Nephron (organoid): ENCODE measurements around the gene RNU2-63P.

Experiments
- H3K27ac Mint-ChIP-seq, 3 experiments: 2 replicates each; pipeline ENCODE4 v1.8.0; 2020; ENCODE audit warnings: mixed read lengths in 3 of 3, mild to moderate bottlenecking in 2 of 3, moderate library complexity in 1 of 3
- H3K27me3 Mint-ChIP-seq: 2 replicates; pipeline ENCODE4 v1.8.0; 2021; ENCODE audit warnings: low read depth, mild to moderate bottlenecking, moderate library complexity, mixed read lengths
- H3K36me3 Mint-ChIP-seq: 2 replicates; pipeline ENCODE4 v1.8.0; 2020; ENCODE audit warnings: low read depth, mixed read lengths
- H3K4me1 Mint-ChIP-seq: 2 replicates; pipeline ENCODE4 v1.8.0; 2020; ENCODE audit warnings: mixed read lengths
- H3K4me3 Mint-ChIP-seq, 3 experiments: 2 replicates each; pipeline ENCODE4 v1.8.0; 2020; ENCODE audit warnings: mild to moderate bottlenecking in 3 of 3, mixed read lengths in 3 of 3, moderate library complexity in 2 of 3
- H3K9me3 Mint-ChIP-seq: 2 replicates; pipeline ENCODE4 v1.8.0; 2020; ENCODE audit warnings: mixed read lengths
- CTCF ChIP-seq, 3 experiments: fragments of 200-600 bp; sonication (generic); IDR thresholded peaks; one replicate each; pipeline ENCODE4 v1.5.0; 2021; ENCODE audit warnings: antibody characterized with exemption in 3 of 3; ENCODE audit not compliant: unreplicated experiment in 3 of 3

Gene RNU2-63P

GRCh38 chr2:88057437-88057844 is 41.1 kb upstream of the RNU2-63P start:
- H3K4me1 Mint-ChIP-seq, result peaks cover 51% of the 10 kb centered on the region
- no peaks in the 10 kb centered on the region for H3K27me3 Mint-ChIP-seq
- peak overlapping the region; percentile 92 to 96 (median 92) for H3K4me3 Mint-ChIP-seq
- TF ChIP-seq CTCF (IDR thresholded peaks at IDR 0.05; ENCODE audit: unreplicated experiment in 3 of 3), result no peak
- no peaks in the 10 kb centered on the region for H3K9me3 Mint-ChIP-seq
- H3K36me3 Mint-ChIP-seq, result peaks cover 15% of the 10 kb centered on the region
- peak overlapping the region; percentile 98 to 99 (median 99) for H3K27ac Mint-ChIP-seq

- Mint-ChIP-seq H3K27me3 (no peaks in the 10 kb centered on the region), H3K27ac (peak within 1 kb of the TSS; percentile 98 to 99 (median 99)), H3K4me3 (peak within 1 kb of the TSS; percentile 92 to 96 (median 95)), H3K4me1 (peaks cover 51% of the 10 kb centered on the region), H3K36me3 (peaks cover 19% of the 10 kb centered on the region), H3K9me3 (no peaks in the 10 kb centered on the region)
- no peak for TF ChIP-seq CTCF (IDR thresholded peaks at IDR 0.05; ENCODE audit: unreplicated experiment in 3 of 3)
Measured at GRCh38 chr2:88055371-88056128, 39.2 kb upstream of the RNU2-63P start, which contains the start of gene KRCC1. KRCC1 (minus strand) TSS chr2:88055783; CDS start chr2:88028563, 27,220 bp downstream.

GRCh38 chr2:88054782-88055370 is 38.5 kb upstream of the RNU2-63P start:
- Mint-ChIP-seq H3K36me3 (peaks cover 22% of the 10 kb centered on the region), H3K9me3 (no peaks in the 10 kb centered on the region), H3K4me3 (peak overlapping the region; percentile 92 to 96 (median 95)), H3K27me3 (no peaks in the 10 kb centered on the region), H3K4me1 (peaks cover 54% of the 10 kb centered on the region), H3K27ac (peak overlapping the region; percentile 98 to 99 (median 98))
- no peak for TF ChIP-seq CTCF (IDR thresholded peaks at IDR 0.05; ENCODE audit: unreplicated experiment in 3 of 3)

GRCh38 chr2:88053934-88054781 is 37.8 kb upstream of the RNU2-63P start:
- H3K27ac Mint-ChIP-seq, result peak overlapping the region; percentile 98 to 99 (median 98)
- peaks cover 29% of the 10 kb centered on the region for H3K36me3 Mint-ChIP-seq
- H3K4me1 Mint-ChIP-seq, result peaks cover 60% of the 10 kb centered on the region
- no peak for TF ChIP-seq CTCF (IDR thresholded peaks at IDR 0.05; ENCODE audit: unreplicated experiment in 3 of 3)
- H3K9me3 Mint-ChIP-seq, result no peaks in the 10 kb centered on the region
- H3K4me3 Mint-ChIP-seq, result peak overlapping the region; percentile 92 to 96 (median 95)
- H3K27me3 Mint-ChIP-seq, result no peaks in the 10 kb centered on the region

- H3K36me3 Mint-ChIP-seq, result peaks cover 38% of the 10 kb centered on the region
- peak overlapping the region; percentile 98 to 99 (median 98) for H3K27ac Mint-ChIP-seq
- no peaks in the 10 kb centered on the region for H3K9me3 Mint-ChIP-seq
- peak overlapping the region; percentile 92 to 96 (median 95) for H3K4me3 Mint-ChIP-seq
- no peaks in the 10 kb centered on the region for H3K27me3 Mint-ChIP-seq
- H3K4me1 Mint-ChIP-seq, result peaks cover 66% of the 10 kb centered on the region
- no peak for TF ChIP-seq CTCF (IDR thresholded peaks at IDR 0.05; ENCODE audit: unreplicated experiment in 3 of 3)
Measured at GRCh38 chr2:88053296-88053695, 36.9 kb upstream of the RNU2-63P start.
